Kidney epithelial cell (primary cell): ENCODE data around the gene KLHL28. TPM values are rescaled to one million over a fixed set of nuclear protein-coding genes. Genes with fewer than 3 reads are reported as not detected.
A peak's percentile ranks its signal among the peaks of the same experiment; 100 is the strongest.

Source experiments
- DNase-seq: peaks from one replicate; pipeline ENCODE4 v3.0.0-alpha.2; 2010; ENCODE audit warnings: low read depth
- H3K27me3 ChIP-seq: 2 replicates; pipeline ENCODE4 v1.6.0; 2011; ENCODE audit warnings: low read length; ENCODE audit not compliant: control insufficient read depth, insufficient read depth
- H3K36me3 ChIP-seq: 2 replicates; pipeline ENCODE4 v1.5.1; 2011; ENCODE audit warnings: low read length; ENCODE audit not compliant: control insufficient read depth, insufficient read depth
- H3K4me3 ChIP-seq: 2 replicates; pipeline ENCODE4 v1.5.1; 2011; ENCODE audit warnings: low read depth, mild to moderate bottlenecking, control low read depth, low read length
- CTCF ChIP-seq: IDR thresholded peaks from 2 replicates; pipeline ENCODE4 v1.5.1; 2011; ENCODE audit warnings: mild to moderate bottlenecking, moderate library complexity, low read length, control low read depth, inconsistent platforms; ENCODE audit not compliant: insufficient read depth, poor library complexity, severe bottlenecking
- total RNA-seq: library from RNA; depleted of rRNA; stranded (reverse); fragments of >200 nt; gene quantifications from 2 replicates; pipeline ENCODE4 v1.2.3, GENCODE V29; 2015

Gene KLHL28
- total RNA-seq, 1 donor from 2014 or later: 12.9 TPM

GRCh38 chr14:44979273-44979672 is 17.5 kb upstream of the KLHL28 start:
- Histone ChIP-seq H3K4me3 (no peak overlapping the region), H3K36me3 (no peaks in the 10 kb centered on the region), H3K27me3 (no peaks in the 10 kb centered on the region)
- no peak for DNase-seq
- no peak for TF ChIP-seq CTCF

GRCh38 chr14:44971459-44971858 is 9.7 kb upstream of the KLHL28 start:
- H3K4me3 ChIP-seq: no peak overlapping the region
- no peak for DNase-seq
- H3K36me3 ChIP-seq: no peaks in the 10 kb centered on the region
- H3K27me3 ChIP-seq: no peaks in the 10 kb centered on the region
- TF ChIP-seq CTCF: no peak

GRCh38 chr14:44970907-44971306 is 9.2 kb upstream of the KLHL28 start:
- TF ChIP-seq CTCF: no peak
- DNase-seq: no peak
- H3K36me3 ChIP-seq: no peaks in the 10 kb centered on the region
- no peaks in the 10 kb centered on the region for H3K27me3 ChIP-seq
- no peak overlapping the region for H3K4me3 ChIP-seq

GRCh38 chr14:44968714-44969113 is 7.0 kb upstream of the KLHL28 start:
- Histone ChIP-seq H3K36me3 (no peaks in the 10 kb centered on the region), H3K4me3 (no peak overlapping the region), H3K27me3 (no peaks in the 10 kb centered on the region)
- TF ChIP-seq CTCF: no peak
- no peak for DNase-seq

GRCh38 chr14:44966601-44967336 is 5.0 kb upstream of the KLHL28 start:
- Histone ChIP-seq H3K36me3 (no peaks in the 10 kb centered on the region), H3K27me3 (no peaks in the 10 kb centered on the region), H3K4me3 (peak overlapping the region; percentile 6)
- DNase-seq: no peak
- TF ChIP-seq CTCF: no peak
